Measurements from ENCODE around the gene LDAH.

The LDAH gene

DNA sequence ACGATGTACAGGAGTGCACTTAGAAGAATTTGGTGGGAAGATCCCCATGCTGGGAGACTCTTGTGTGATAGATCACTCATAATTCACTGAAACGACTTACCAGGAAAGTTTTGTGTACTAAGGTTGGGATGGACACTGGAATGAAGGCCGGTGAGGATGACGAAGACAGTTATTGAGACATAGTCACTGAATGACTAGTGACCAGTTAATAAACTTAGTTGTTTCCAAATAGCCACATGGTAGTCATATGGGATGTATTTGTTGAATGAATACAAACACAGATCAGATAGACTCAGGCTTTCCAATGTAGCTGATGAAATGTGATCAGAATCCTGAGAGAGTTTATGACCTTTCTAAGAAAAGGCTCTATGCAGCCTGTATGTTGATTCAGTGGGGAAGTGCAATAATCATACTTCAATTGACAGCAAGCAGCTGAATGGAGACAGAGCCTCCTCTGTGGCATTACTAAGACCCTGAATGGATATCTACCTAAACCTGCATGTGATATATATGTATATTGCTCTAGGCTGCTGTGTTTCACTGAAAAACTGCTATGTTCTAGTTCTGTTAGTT is 135.6 kb downstream of the LDAH start:
- DNase-seq (ENCODE audit: low read depth in 2 of 2, low spot score in 1 of 2): no peak

DNA sequence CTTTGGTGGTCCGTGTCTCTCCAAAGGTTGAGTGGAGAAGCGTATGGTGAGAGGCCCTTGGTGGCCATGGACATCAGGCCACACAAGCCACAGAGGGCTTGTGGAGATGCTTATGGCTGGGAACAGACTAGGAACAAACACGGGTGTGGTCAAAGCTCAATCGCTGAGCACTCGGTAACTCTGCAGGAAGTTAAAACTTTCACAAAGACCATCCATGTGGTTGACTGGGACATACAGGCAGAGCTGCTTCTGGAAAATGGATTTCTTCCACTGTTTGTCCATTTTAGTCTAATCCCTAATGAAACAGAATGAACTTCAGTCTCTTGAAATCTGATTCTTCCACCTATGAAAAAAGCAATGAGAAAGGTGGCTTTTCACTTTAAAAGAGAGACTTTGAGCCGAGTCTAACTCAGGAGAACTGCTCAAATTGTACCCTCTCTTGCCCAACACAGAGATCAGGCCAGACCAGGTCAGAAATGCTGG is 138.3 kb downstream of the LDAH start:
- no peak for DNase-seq (ENCODE audit: low read depth in 2 of 2, low spot score in 1 of 2)

DNA sequence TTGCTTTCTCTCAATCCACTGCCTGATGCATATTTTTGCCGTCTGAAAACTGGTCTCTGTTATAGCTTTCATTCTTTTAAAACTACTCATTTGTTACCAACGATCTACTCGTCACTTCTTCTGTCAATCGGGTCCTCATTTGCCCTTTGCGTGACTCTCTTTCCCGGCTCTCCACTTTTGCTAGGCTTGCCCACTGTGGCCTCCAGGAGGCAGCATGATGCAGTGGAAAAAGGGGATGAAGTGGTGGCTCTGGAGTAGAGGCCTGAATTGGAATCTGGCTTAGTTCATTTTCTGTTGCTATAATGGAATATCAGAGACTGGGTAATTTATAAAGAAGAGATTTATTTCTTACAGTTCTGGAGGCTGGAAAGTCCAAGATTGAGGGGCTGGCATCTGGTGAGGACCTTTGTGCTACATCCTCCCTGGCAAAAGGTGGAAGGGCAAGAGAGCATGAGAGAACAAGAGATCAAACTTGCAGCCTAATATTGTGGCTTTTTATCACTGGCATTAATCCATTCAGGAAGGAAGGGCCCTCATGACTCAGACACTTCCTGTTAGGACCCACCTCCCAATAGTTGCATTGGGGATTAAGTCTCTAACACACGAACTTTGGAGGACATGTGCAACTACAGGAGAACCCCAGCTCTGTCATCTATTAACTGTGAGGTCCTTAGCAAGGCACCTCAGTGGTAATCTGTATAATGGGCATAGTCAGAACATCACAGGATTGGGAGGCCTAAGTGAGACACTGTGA is 140.6 kb downstream of the LDAH start:
- no peak for DNase-seq (ENCODE audit: low read depth in 2 of 2, low spot score in 1 of 2)

DNA sequence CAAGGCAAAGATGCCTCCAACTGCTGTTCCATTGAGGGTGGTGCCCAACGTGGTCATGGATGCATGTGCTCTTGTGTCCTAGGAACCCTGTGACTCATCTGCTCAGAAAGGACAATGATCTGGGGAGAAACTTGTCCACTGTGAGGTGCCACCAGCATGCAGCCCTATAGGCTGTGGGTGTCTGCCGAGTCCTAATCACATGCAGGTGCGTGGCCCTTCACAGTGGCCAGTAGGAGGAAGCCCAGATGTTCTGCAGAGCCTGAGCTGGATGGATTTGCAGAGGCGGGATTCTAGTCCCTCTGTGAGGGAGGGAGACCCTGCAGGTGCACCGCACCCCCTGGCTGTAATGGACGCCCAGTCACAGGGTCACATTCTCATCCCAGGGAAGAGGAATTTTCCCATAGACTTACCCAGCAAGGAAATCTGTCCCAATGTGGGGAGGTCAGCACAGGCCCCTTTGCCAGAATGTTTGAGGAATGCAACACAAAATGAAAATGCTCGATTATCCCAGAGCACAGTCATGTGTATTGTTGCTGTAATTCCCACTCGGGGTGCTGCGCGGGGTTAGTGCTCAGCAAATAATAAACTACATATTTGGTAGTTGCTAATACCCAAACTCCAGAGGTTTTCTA is 142.0 kb downstream of the LDAH start:
- no peak for DNase-seq (ENCODE audit: low read depth in 2 of 2, low spot score in 1 of 2)

DNA sequence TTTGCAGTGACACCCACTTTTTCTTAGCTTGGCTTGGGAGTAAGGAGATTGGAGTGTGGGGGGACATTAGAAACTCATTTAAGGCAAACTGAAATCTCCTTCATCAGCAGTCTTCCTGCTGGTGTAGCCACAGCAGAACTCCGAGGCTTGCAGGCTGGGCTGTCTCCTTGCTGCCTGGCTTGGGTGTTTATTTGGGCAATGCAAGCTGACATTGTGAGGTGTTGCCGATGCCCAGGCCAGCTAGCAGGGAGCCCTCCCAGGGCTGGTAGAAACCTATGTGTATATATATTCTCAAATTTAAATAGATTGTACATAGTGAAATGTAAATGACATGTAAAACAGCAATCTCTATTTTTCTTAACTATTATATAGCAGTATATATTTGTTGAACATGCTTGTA is 144.1 kb downstream of the LDAH start:
- DNase-seq (ENCODE audit: low read depth in 2 of 2, low spot score in 1 of 2): no peak

DNA sequence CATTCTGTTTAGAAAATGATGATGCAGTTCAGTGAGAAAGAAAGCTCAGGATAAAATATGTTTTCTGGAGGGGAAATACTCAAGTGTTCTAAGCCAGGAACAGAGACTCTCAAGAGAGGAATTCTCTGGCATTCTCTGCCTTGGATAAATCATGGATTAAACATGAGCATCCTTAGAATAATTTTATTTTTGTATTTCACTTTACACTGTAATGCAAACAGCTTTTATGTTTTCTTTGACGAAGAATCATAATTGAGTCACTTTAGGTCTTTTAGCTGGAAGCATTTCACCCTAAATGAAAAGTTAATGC is 144.9 kb downstream of the LDAH start:
- DNase-seq (ENCODE audit: low read depth in 2 of 2, low spot score in 1 of 2): no peak

DNA sequence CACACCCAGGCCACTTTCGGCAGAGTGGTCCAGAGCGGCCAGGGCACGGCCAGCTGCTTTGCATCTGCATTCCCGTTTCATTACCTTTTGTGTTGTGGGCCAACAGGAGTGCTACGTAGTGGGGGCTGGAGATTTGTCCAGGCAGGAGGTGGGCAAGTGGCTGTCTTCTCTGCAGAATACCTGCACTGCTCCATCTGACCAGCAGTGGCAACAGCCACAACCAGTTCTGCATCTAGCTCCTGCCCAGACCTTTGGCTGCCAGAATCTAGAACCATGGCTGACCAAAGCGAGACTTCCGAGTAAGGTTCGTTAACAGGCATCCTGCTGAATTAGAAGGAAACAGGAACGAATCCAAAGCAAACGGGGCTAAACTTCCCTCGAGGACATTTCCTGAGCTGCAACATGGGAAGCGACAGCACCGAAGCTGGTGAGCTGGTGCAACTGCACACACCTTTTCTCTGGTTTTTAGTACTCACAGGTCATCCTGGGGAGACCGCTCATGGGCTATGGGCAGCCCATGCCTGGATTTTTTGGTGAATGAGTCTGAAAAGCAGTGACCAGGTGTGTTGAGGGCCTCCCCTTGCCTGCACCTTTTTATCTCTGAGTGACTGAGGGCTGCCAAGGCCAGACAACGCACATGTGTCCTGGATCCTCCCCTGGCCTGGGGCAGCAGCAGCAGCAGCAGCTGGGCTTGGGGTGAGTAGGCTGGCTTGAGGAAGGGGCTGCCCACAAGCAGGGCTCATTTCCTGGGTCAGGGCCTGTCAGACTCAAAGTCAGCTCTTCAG is 145.4 kb downstream of the LDAH start:
- DNase-seq (ENCODE audit: low read depth in 2 of 2, low spot score in 1 of 2): no peak

DNA sequence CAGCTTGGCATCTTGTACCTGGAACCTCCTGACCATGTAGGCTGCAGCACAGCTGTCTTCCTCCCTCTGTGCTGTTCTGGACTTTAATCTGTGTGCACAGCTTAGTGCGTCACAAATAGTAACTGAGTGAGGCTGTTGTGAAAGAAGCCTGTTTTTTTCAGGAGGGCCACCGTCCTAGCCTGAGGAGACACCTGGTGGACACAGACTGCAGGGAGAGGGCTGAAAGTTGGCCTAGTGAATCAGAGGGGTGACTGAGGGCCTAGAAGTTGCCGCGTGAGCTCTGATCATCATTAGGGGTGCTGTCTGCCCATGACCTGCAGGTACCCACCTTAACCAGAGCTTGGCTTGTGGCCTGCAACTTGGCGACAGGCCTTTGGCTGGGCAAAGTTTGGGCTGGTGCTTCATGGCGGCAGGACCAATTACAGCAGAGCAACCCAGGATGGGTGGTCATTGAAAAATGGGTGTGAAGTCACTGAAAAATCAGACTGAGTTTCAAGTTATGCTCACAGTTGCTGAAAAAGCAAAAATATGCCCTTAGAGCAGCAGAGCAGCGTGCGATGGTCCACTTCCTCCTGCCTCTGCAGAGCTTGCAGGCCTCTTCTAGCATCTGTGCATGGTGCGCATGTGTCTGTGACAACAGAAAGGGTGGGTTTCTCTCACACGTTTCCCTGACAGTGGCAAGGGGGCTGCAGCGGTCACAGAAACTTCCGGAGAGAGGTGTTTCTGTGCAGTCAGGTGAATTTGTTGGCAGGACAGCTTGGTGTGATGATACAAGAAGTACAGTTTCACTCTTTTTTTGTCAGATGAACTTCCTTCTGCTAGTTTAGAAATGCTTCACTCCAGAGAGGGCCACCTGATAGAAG is 146.3 kb downstream of the LDAH start:
- DNase-seq (ENCODE audit: low read depth in 2 of 2, low spot score in 1 of 2): no peak

DNA sequence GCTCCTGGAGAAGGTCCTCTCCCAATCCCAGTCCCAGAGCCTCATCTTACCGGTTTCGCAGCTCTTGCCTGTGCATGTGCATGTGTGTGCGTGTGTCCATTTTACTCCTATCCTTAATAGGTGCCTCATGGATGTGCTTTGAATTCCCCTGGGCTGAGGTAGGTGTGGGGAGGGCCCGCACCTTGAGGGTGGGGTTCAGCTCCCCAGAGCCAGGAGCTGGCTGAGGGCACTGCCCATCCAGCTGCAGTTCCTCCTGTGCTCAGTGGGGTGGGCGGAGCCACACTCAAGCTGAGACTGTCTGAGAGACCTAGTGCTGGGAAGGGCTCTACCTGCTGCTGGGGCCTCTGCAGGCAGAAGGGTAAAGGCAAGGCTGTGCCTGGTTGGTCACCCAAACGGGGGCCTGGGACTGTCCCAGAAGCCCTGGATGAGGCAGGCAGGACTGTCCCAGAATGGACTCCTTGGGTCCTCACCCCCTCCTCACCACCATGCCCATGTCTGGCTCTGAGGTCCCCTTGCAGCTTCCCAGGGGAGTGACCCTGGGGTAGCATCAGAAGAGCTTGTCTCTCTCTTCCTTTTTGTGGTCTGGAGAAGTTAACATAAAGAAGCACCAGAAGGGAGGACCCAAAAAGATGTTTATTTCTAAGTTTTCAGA is 147.1 kb downstream of the LDAH start:
- no peak for DNase-seq (ENCODE audit: low read depth in 2 of 2, low spot score in 1 of 2)

DNA sequence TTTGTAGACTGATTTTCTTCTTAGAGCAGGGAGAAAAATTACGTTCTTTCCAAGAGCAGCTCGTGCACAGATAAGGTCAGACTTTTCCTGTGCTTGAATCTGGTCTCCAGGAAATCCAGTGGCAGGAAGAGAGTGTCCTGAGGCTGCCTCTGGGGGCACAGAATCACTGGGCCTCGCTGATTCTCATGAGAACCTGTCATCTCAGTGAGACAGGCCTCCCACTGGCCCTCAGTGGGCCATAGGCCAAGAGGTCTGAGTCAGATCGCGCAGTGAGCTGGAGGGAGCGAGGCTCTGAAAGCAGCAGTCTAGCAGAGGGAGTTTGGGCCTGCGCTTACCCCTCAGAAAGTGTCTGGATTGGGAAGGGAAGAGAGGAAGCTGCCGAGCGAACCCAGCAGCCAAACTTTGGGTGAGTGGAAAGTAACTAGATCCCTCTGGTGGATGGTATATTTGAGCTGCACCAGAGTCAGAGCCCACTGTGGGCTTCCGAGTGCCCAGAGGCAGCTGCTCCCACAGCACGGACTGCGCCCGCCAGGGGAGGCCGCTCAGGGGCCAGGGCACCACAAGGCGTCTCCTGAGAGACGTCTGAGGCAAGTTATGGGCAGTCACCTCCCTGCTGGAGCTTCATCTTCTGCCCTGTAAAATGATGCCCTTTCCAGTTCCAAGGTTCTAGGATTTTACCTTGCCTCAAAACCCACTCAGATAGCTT is 147.8 kb downstream of the LDAH start:
- DNase-seq (ENCODE audit: low read depth in 2 of 2, low spot score in 1 of 2): no peak

DNA sequence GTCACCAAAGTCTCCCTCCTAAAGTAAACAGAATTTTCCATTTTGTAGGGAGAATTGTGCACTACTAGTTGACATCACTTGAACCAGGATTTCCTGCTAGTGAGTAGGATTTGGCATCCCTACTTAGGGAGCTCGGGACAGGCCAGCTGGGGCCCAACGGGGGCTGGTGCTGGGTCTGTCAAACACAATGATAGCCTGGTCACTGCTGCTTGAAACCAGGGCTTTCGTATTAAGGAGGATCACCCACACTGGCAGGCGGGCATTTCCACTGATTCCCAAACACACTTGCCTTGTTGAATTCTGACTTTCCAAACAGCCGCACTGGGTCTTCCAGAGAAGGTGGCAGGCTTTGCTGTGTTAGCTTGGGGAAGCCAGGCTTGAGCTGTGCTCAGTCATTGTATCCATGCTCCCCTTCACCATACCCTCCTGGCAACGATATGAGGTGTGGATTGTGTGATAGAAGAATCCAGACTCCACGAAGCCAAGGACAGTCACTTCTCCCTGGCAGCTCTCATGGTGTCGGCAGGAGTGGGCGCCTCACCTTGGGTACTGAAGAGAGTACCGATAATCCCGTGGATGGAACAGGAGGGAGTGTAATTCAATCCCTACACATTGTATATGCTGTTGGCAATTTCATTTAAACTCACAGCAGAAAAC is 148.5 kb downstream of the LDAH start:
- DNase-seq (ENCODE audit: low read depth in 2 of 2, low spot score in 1 of 2): no peak

DNA sequence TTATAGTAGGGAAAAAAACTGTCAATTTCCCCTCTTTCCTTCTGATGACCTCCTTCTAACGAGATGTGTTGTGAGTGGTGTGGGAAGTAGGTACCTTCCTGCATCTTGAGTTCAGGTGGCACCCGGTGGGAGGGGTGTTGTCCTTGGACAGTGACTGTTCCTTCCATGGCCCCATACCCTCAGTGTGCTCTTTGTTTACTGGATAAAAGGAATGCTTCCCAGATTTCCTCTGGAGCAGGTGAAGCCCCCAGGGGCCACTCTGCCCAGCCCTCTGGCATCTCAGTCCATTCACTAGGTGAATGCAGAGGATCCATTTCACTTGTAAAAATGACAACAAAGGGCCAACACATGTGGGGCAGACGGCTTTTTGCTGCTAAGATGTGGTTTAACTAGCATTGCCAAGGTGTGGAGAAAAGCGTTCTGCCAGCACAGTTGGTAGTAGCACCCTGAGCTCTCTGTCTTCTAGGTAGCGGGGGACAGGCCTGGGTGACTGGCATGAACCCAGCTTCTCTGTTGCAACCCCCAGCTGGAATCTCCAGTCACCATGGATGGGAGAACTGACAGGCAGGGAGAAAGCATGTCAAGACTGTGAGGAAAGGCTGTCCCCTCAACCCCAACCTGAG is 149.1 kb downstream of the LDAH start:
- DNase-seq (ENCODE audit: low read depth in 2 of 2, low spot score in 1 of 2): no peak

DNA sequence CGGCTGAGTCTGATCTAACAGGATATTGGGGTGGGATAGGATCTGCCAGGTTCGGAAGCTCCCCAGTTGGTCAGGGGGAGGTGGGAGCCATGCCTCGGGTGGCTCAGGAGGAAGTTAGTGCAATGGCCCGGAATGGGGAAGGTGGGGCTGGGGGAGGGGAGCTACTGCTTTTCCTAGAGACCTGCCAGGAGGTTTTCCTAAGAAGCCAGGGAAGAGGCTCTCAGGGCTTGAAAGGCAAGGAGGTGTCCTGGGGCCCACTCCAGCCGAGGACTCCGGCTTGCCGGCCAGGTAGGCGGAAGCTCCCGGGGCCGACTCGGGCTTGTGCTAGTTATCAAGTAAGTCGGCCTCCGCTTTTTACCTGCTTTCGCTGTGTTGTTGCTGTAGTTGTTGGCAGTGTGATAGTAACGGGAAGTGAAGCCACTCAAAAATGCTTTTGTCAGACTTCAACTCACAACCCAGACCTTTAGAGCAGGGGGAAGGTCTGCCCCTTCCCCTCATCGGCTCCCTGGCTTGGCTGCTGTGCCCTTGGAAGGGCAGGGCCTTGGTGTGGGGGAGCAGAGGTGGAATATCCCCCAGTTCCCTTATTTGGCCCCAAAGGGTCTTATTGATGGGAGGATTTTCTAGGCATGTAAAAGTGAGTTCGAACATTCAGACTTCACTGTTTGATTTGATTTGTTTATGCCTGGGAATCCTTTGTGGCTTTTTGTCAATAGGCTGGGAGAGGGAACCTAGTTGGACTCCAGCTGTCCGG is 150.5 kb downstream of the LDAH start:
- no peak for DNase-seq (ENCODE audit: low read depth in 2 of 2, low spot score in 1 of 2)

DNA sequence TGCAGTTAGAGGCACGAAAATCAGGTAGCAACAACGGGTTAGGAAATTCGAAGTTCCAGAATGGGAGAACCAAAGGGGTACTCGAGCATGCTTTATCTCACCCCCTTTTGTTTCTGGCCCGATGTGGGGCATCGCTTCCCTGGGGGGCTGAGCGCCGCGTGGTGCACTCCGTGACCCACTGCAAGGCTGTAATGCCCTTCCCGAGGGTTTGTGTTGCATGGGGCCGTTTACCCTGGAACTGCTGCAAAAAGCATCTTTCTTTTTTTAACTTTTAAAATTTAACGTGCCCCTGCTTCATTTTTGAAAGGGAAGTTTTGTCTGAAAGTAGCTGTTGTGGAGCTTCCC is 151.2 kb downstream of the LDAH start:
- no peak for DNase-seq (ENCODE audit: low read depth in 2 of 2, low spot score in 1 of 2)

DNA sequence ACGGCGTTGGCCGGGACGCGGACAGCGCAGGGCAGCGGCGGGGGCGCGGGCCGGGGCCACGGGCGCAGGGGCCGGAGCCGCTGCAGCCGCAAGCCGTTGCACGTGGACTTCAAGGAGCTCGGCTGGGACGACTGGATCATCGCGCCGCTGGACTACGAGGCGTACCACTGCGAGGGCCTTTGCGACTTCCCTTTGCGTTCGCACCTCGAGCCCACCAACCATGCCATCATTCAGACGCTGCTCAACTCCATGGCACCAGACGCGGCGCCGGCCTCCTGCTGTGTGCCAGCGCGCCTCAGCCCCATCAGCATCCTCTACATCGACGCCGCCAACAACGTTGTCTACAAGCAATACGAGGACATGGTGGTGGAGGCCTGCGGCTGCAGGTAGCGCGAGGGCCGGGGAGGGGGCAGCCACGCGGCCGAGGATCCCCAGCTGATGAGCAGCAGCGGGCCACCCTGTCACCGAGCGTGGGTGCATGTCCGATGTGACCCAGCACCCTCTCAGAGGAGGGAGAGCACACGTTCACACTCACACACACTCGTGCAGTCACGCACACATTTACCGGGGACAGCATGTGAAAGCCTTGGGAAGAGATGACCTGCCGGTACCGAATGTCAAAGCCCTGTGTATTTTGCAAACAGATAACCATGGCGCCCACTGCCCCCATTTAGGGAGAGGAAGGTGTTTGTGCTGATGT is 151.7 kb downstream of the LDAH start:
- no peak for DNase-seq (ENCODE audit: low read depth in 2 of 2, low spot score in 1 of 2)

DNA sequence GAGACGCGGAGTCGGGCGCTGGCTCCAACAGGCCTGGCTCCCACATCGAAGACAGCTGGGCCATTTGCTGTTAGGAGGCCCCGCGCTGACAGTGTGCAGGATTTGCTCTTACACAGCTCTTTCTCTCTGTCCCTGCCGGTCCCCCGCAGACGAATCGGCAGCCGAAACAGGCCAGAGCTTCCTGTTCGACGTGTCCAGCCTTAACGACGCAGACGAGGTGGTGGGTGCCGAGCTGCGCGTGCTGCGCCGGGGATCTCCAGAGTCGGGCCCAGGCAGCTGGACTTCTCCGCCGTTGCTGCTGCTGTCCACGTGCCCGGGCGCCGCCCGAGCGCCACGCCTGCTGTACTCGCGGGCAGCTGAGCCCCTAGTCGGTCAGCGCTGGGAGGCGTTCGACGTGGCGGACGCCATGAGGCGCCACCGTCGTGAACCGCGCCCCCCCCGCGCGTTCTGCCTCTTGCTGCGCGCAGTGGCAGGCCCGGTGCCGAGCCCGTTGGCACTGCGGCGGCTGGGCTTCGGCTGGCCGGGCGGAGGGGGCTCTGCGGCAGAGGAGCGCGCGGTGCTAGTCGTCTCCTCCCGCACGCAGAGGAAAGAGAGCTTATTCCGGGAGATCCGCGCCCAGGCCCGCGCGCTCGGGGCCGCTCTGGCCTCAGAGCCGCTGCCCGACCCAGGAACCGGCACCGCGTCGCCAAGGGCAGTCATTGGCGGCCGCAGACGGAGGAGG is 152.4 kb downstream of the LDAH start:
- no peak for DNase-seq (ENCODE audit: low read depth in 2 of 2, low spot score in 1 of 2)

All from stimulated activated CD8-positive, alpha-beta memory T cell treated with anti-CD3 and anti-CD28 coated beads, Interleukin-4, amount 100 ng/mL, for 1 hour (primary cell).